Eye (tissue), 1 donor: ENCODE results near the gene SUPT7L.
A peak's percentile ranks its signal among the peaks of the same experiment; 100 is the strongest.

Experiments used
- DNase-seq: peaks from one replicate; pipeline ENCODE4 v3.0.0-alpha.2; 2015

SUPT7L gene

GRCh38 chr2:27683390-27684071 is 20.1 kb upstream of the SUPT7L start:
- DNase-seq: peak; percentile 98

GRCh38 chr2:27682334-27682771 is 18.9 kb upstream of the SUPT7L start:
- peak; percentile 11 for DNase-seq

- DNase-seq: no peak
Measured at GRCh38 chr2:27681841-27682240, 18.4 kb upstream of the SUPT7L start.

GRCh38 chr2:27680571-27680970 is 17.2 kb upstream of the SUPT7L start:
- no peak for DNase-seq

GRCh38 chr2:27672723-27673486 is 9.5 kb upstream of the SUPT7L start:
- DNase-seq: no peak

GRCh38 chr2:27671235-27671634 is 7.8 kb upstream of the SUPT7L start:
- no peak for DNase-seq

GRCh38 chr2:27667446-27667845 is 4.0 kb upstream of the SUPT7L start:
- no peak for DNase-seq

GRCh38 chr2:27664622-27665363 is 1.4 kb upstream of the SUPT7L start:
- no peak for DNase-seq

- DNase-seq: no peak
Measured at GRCh38 chr2:27664154-27664574, 750 bp upstream of the SUPT7L start.

- no peak for DNase-seq
Measured at GRCh38 chr2:27661371-27661770, 2.0 kb downstream of the SUPT7L start.

- no peak for DNase-seq
Measured at GRCh38 chr2:27655155-27655951, 8.1 kb downstream of the SUPT7L start.

- DNase-seq: no peak
Measured at GRCh38 chr2:27653397-27653796, 10.0 kb downstream of the SUPT7L start.

GRCh38 chr2:27652790-27653189 is 10.6 kb downstream of the SUPT7L start:
- no peak for DNase-seq

- DNase-seq: no peak
Measured at GRCh38 chr2:27652341-27652740, 11.1 kb downstream of the SUPT7L start.

- no peak for DNase-seq
Measured at GRCh38 chr2:27651056-27651455, 12.4 kb downstream of the SUPT7L start.

GRCh38 chr2:27647737-27648136 is 15.7 kb downstream of the SUPT7L start:
- no peak for DNase-seq

- DNase-seq: no peak
Measured at GRCh38 chr2:27647289-27647688, 16.1 kb downstream of the SUPT7L start.

GRCh38 chr2:27645197-27645596 is 18.2 kb downstream of the SUPT7L start:
- no peak for DNase-seq

GRCh38 chr2:27640722-27641245 is 22.6 kb downstream of the SUPT7L start:
- DNase-seq: no peak

GRCh38 chr2:27638709-27639108 is 24.7 kb downstream of the SUPT7L start:
- no peak for DNase-seq

- DNase-seq: no peak
Measured at GRCh38 chr2:27638037-27638637, 25.3 kb downstream of the SUPT7L start.

- no peak for DNase-seq
Measured at GRCh38 chr2:27636766-27637165, 26.6 kb downstream of the SUPT7L start.
